CD4-positive, CD25-positive, alpha-beta regulatory T cell (primary cell): Measurements from ENCODE around the gene ERCC1. TPM values are rescaled to one million over a fixed set of nuclear protein-coding genes. Genes with fewer than 3 reads are reported as not detected.

ENCODE experiments used
- ATAC-seq, 2 donors: fragments of 150-1000 bp; cut with Tn5 transposase; one replicate each; pipeline ENCODE4 v1.10.0; 2021; ENCODE audit warnings: low read depth in 2 of 2, moderate number of reproducible peaks in 2 of 2, moderate library complexity in 1 of 2
- DNase-seq, 3 donors: peaks; one replicate each; pipeline versions ENCODE4 v3.0.0 to v3.0.0-alpha.2; 2012 to 2022; ENCODE audit warnings: mixed read lengths in 1 of 3
- H3K27ac ChIP-seq: one replicate; pipeline ENCODE4 v1.7.0; 2013; ENCODE audit warnings: mild to moderate bottlenecking, low read length; ENCODE audit not compliant: insufficient read depth, poor library complexity, severe bottlenecking
- H3K27me3 ChIP-seq: one replicate; pipeline ENCODE4 v1.7.0; 2013; ENCODE audit warnings: low read length; ENCODE audit not compliant: control insufficient read depth, insufficient read depth
- H3K36me3 ChIP-seq: one replicate; pipeline ENCODE4 v1.7.0; 2013; ENCODE audit warnings: mild to moderate bottlenecking, low read length, moderate library complexity; ENCODE audit not compliant: control insufficient read depth, insufficient read depth
- H3K4me1 ChIP-seq: 2 replicates; pipeline ENCODE4 v1.7.0; 2013; ENCODE audit warnings: mild to moderate bottlenecking, low read length; ENCODE audit not compliant: insufficient read depth, control insufficient read depth, poor library complexity, severe bottlenecking
- H3K4me3 ChIP-seq: one replicate; pipeline ENCODE4 v1.7.0; 2013; ENCODE audit warnings: low read depth, mild to moderate bottlenecking, low read length, moderate library complexity
- H3K9me3 ChIP-seq, 2 experiments: 1 replicate in 1 of 2; 2 replicates in 1 of 2; pipeline ENCODE4 v1.7.0; 2013; ENCODE audit warnings: low read length in 2 of 2, mild to moderate bottlenecking in 1 of 2, moderate library complexity in 1 of 2; ENCODE audit not compliant: control insufficient read depth in 2 of 2
- H3K27ac Mint-ChIP-seq, 3 donors: one replicate each; pipeline ENCODE4 v1.8.0; 2020 to 2022; ENCODE audit warnings: mild to moderate bottlenecking in 3 of 3, mixed read lengths in 3 of 3, moderate library complexity in 2 of 3
- H3K27me3 Mint-ChIP-seq: one replicate; pipeline ENCODE4 v1.8.0; 2022; ENCODE audit warnings: mild to moderate bottlenecking, mixed read lengths
- H3K36me3 Mint-ChIP-seq: one replicate; pipeline ENCODE4 v1.8.0; 2020; ENCODE audit warnings: mixed read lengths
- H3K4me1 Mint-ChIP-seq, 4 donors: one replicate each; pipeline ENCODE4 v1.8.0; 2020 to 2022; ENCODE audit warnings: mixed read lengths in 4 of 4, mild to moderate bottlenecking in 1 of 4
- H3K4me3 Mint-ChIP-seq, 4 donors: one replicate each; pipeline ENCODE4 v1.8.0; 2020 to 2022; ENCODE audit warnings: mild to moderate bottlenecking in 4 of 4, mixed read lengths in 4 of 4, moderate library complexity in 3 of 4
- H3K9me3 Mint-ChIP-seq, 7 donors: one replicate each; pipeline ENCODE4 v1.8.0; 2020 to 2022; ENCODE audit warnings: mixed read lengths in 7 of 7, mild to moderate bottlenecking in 3 of 7, moderate library complexity in 2 of 7
- polyA plus RNA-seq, 4 donors: library from polyadenylated mRNA; unstranded; fragments of 300-500 nt; fragmentation: Illumina TruSeq; gene quantifications; one replicate each; pipeline ENCODE4 v1.2.3, GENCODE V29; 2021
- total RNA-seq: library from RNA; stranded (reverse); gene quantifications from one replicate; pipeline ENCODE4 v1.2.3, GENCODE V29; 2022

Gene ERCC1
- total and polyA plus RNA-seq, 5 donors from 2014 or later: 25.9 to 30.5 (median 26.7) TPM

DNA sequence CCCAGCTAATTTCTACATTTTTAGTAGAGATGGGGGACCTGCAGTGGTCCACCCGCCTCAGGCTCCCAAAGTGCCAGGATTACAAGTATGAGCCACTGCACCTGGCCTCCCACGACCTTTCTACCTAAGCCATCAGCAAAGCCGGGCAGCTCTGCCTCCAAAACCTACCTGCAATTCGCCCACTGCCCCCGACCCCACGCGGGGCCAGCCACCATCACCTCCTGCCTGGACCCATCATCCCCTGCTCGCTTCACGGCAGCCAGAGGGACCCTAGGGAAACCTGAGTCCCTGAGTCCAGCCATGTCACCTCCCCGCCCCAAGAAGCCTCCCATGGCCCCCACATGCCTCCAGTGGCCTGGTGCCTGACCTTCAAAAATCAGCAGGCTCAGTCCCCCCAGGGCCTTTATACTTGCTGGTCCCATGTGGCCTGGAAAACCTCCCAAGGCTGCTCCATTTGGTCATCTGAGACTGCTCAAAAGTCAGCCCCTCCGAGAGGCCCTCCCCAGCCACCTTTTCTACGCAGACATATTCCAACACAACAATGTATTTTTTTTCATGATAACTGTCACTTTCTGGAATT, 65.4 kb downstream of the ERCC1 start:
- Mint-ChIP-seq H3K4me3 (no peak overlapping the region), H3K27me3 (no peaks in the 10 kb centered on the region), H3K9me3 (no peaks in the 10 kb centered on the region), H3K36me3 (peaks cover 19% of the 10 kb centered on the region), H3K4me1 (peaks cover 0 to 5% (median 0%) of the 10 kb centered on the region in 4 donors), H3K27ac (peak overlapping the region in 1 of 3 donors; percentile 76)
- no peak for DNase-seq
- no peak overlapping the region for H3K4me3 ChIP-seq
- no peak for ATAC-seq
- H3K36me3 ChIP-seq: peaks cover 9% of the 10 kb centered on the region
- H3K27me3 ChIP-seq: no peaks in the 10 kb centered on the region
- no peaks in the 10 kb centered on the region for H3K4me1 ChIP-seq
- no peak overlapping the region for H3K27ac ChIP-seq
- no peaks in the 10 kb centered on the region for H3K9me3 ChIP-seq

DNA sequence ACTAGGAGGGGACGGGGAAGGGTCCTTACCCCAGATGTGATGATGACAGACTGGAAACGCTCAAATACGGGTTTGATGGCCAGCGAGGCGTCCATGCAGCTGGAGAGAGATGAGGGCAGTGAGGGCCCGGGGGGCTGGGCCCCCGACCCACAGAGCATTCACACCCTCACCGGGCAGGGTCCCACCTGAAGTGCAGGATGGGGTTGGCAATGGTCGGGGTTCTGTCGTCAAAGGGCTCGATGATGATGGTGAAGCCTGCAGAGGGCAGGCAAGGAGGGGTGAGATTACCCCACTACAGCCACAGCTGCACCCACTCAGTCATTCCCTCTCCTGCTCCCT, 66.3 kb downstream of the ERCC1 start:
- Histone ChIP-seq H3K4me3 (no peak overlapping the region), H3K27ac (no peak overlapping the region), H3K4me1 (no peaks in the 10 kb centered on the region), H3K36me3 (peaks cover 14% of the 10 kb centered on the region), H3K27me3 (no peaks in the 10 kb centered on the region), H3K9me3 (no peaks in the 10 kb centered on the region)
- Mint-ChIP-seq H3K36me3 (peaks cover 23% of the 10 kb centered on the region), H3K4me3 (no peak overlapping the region), H3K4me1 (peaks cover 0 to 5% (median 0%) of the 10 kb centered on the region in 4 donors), H3K27me3 (no peaks in the 10 kb centered on the region), H3K27ac (no peak overlapping the region), H3K9me3 (no peaks in the 10 kb centered on the region)
- ATAC-seq (no peak), DNase-seq (no peak)

Other genes starting within 250 kb of the ERCC1 start
- 54.7 TPM for gene TRAPPC6A, start 245.7 kb downstream of the ERCC1 start, total RNA-seq
- gene TRAPPC6A, start 245.7 kb downstream of the ERCC1 start, polyA plus RNA-seq: 100 to 1,000 TPM; 161 to 182 (median 171) TPM
- gene BLOC1S3, start 245.1 kb downstream of the ERCC1 start, total RNA-seq: 22.9 TPM
- gene BLOC1S3, start 245.1 kb downstream of the ERCC1 start, polyA plus RNA-seq: 10 to 100 TPM; 12.8 to 21.0 (median 17.4) TPM
- not detected for gene EXOC3L2, start 178.5 kb downstream of the ERCC1 start, total RNA-seq
- gene EXOC3L2, start 178.5 kb downstream of the ERCC1 start, polyA plus RNA-seq: not detected
- gene MARK4, start 172.6 kb downstream of the ERCC1 start, total RNA-seq: 61.0 TPM
- 1 to 10 TPM in 2 of 4 donors, under 1 TPM in 2; 0.38 to 1.6 (median 0.85) TPM for gene MARK4, start 172.6 kb downstream of the ERCC1 start, polyA plus RNA-seq
- not detected for gene CKM, start 101.0 kb downstream of the ERCC1 start, total RNA-seq
- not detected for gene CKM, start 101.0 kb downstream of the ERCC1 start, polyA plus RNA-seq
- gene KLC3, start 83.2 kb downstream of the ERCC1 start, total RNA-seq: 0.54 TPM
- not detected for gene KLC3, start 83.2 kb downstream of the ERCC1 start, polyA plus RNA-seq
- gene ERCC2, start 53.3 kb downstream of the ERCC1 start, total RNA-seq: 15.5 TPM
- gene ERCC2, start 53.3 kb downstream of the ERCC1 start, polyA plus RNA-seq: 1 to 10 TPM; 4.4 to 7.5 (median 6.4) TPM
- 7.4 TPM for gene PPP1R13L, start 18.8 kb downstream of the ERCC1 start, total RNA-seq
- under 1 TPM; 0.17 to 0.94 (median 0.57) TPM for gene PPP1R13L, start 18.8 kb downstream of the ERCC1 start, polyA plus RNA-seq
- 2.1 TPM for gene POLR1G, start 17.3 kb downstream of the ERCC1 start, total RNA-seq
- 1 to 10 TPM; 1.6 to 3.6 (median 2.4) TPM for gene POLR1G, start 17.3 kb downstream of the ERCC1 start, polyA plus RNA-seq
- gene FOSB, start 44.1 kb upstream of the ERCC1 start, total RNA-seq: 731 TPM
- gene FOSB, start 44.1 kb upstream of the ERCC1 start, polyA plus RNA-seq: 10 to 100 TPM in 2 of 4 donors, 1 to 10 TPM in 2; 5.2 to 12.7 (median 9.6) TPM
- 1.5 TPM for gene RTN2, start 73.1 kb upstream of the ERCC1 start, total RNA-seq
- under 1 TPM; 0.09 to 0.88 (median 0.28) TPM for gene RTN2, start 73.1 kb upstream of the ERCC1 start, polyA plus RNA-seq
- 2.3 TPM for gene PPM1N, start 74.5 kb upstream of the ERCC1 start, total RNA-seq
- gene PPM1N, start 74.5 kb upstream of the ERCC1 start, polyA plus RNA-seq: 1 to 10 TPM; 2.5 to 6.7 (median 3.7) TPM
- gene VASP, start 83.6 kb upstream of the ERCC1 start, total RNA-seq: 115 TPM
- 10 to 100 TPM; 40.3 to 53.2 (median 50.4) TPM for gene VASP, start 83.6 kb upstream of the ERCC1 start, polyA plus RNA-seq
- 7.3 TPM for gene OPA3, start 160.9 kb upstream of the ERCC1 start, total RNA-seq
- 1 to 10 TPM; 4.7 to 8.2 (median 5.9) TPM for gene OPA3, start 160.9 kb upstream of the ERCC1 start, polyA plus RNA-seq
- gene GPR4, start 178.3 kb upstream of the ERCC1 start, total RNA-seq: not detected
- not detected for gene GPR4, start 178.3 kb upstream of the ERCC1 start, polyA plus RNA-seq
- gene EML2, start 215.5 kb upstream of the ERCC1 start, total RNA-seq: 90.0 TPM
- gene EML2, start 215.5 kb upstream of the ERCC1 start, polyA plus RNA-seq: 10 to 100 TPM; 15.1 to 23.8 (median 18.3) TPM
- gene GIPR, start 244.3 kb upstream of the ERCC1 start, total RNA-seq: 9.3 TPM
- gene GIPR, start 244.3 kb upstream of the ERCC1 start, polyA plus RNA-seq: under 1 TPM in 3 of 4 donors, not detected in 1; 0.15 to 0.19 (median 0.17) TPM